ENCODE results near the gene BLOC1S2.
A peak's percentile ranks its signal among the peaks of the same experiment; 100 is the strongest.
"Not testable (repeated sequence)": the region's sequence is repeated elsewhere in the genome, so short reads cannot be mapped to it uniquely, and the experiment has no call there.

BLOC1S2 gene

DNA sequence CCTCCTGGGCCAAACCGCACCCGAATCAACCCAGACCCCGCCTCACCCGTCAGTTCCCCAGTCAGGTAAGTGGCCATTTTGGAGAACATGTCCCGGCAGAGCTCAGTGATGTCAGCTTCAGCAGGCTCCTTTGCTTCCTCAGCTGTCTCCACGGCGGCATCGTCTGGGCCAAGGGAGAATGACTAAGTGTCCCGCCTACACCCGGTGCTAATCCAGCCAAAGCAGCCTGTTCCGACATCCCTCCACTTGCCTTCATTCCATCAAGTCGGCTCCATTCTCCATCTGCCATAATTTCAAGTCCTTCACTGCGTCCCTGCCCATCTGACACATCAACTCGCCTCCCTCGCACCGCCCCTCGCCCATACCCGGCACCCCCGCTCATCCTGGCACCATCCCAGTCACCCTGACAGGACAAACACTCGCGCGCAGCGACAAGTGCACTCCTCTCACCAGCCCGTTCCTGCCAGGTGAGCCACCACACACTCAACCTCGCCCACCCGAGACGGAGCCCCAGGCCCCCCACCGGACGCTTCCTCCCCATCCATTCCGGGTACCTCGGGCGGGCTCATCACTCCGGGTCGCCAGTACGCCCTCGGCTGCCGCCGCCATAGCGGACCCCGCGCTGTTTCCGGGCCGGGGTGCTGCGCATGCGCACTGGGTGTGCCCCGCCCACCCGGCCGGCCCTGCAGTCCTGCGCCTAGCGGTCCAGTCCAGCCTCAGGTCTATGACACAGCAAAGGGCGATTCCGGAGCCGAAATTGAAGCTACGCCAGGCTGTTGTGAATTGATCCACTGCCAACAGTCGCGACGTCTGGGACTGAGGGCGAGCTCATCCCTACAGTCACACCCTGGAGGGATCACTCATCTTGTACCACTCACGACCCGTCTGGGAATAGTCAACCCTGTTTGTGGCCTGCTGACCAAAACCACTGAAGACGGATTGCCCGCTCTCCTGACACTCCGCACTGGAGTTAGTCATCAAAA lies at the start of gene BLOC1S2:
BLOC1S2 (minus strand) TSS at position 630 of the 983 bp plus-strand sequence; CDS start at position 609, 21 bp downstream.
- peak; percentile 98 for DNase-seq (ENCODE audit: low spot score)

- DNase-seq (ENCODE audit: low spot score) = no peak
Measured at GRCh38 chr10:100334762-100335161, 48.3 kb upstream of the BLOC1S2 start.

DNA sequence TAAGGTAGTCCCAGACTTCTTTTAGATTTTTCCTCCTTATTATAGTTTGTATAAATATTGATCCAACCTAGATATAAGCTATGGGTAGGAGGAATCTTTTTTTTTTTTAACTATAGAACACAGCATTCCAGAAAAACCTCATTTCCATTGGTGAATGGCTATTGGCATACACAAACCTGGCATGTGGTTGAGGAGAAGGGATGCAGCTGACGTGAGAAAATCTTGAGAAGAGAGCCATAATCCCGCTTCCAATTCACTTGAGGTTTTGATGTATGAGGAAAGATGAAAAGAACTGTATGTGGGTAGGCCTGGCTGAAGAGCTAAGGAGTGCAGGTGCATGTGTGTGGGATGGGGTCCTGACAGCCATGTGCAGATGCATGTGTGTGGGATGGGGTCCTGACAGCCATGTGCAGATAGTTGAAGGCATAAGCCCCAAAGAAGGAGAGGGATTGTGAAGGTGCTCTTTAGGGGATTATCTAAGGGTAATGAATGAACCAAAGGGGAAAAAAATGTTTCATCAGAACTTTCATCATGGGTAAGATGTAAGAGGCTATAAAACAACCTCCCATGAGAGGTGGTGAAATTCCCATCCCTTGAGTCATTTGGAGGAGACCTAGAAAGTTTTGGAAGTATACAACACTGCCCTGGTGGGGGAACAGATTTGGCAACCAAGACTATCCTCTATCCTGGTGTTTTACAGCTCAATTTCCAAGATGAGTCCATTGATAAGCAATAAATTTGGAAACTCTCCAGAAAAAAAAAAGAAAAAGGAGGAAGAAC lies 47.4 kb upstream of the BLOC1S2 start:
- no peak for DNase-seq (ENCODE audit: low spot score)

- no peak for DNase-seq (ENCODE audit: low spot score)
Measured at GRCh38 chr10:100333106-100333505, 46.6 kb upstream of the BLOC1S2 start.

- DNase-seq (ENCODE audit: low spot score) = no peak
Measured at GRCh38 chr10:100330079-100330478, 43.6 kb upstream of the BLOC1S2 start, which contains the start of gene PKD2L1. TSS of gene PKD2L1 (minus strand) at chr10:100330228. CDS start at chr10:100330103, 125 bp downstream.

DNA sequence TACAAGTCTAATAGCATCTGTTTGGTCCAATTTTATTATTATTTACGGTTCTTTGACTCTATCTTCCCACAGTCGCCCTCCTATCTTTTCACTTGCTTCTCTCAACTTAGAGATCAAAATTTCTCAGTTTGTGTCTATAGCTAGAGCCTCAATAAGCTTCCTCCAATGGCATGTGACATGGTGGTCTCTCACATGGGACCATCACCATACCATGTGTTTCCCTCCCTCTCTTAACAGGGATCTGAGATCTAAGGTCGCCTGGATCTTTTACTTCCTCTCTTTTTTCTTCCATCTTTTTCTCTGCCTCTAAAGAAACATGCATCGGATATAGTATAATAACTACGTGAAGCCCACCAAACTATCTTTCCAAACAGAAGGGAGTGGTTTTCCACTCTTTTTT lies 41.7 kb upstream of the BLOC1S2 start:
- no peak for DNase-seq (ENCODE audit: low spot score)

GRCh38 chr10:100327718-100328009 lies 41.2 kb upstream of the BLOC1S2 start:
- no peak for DNase-seq (ENCODE audit: low spot score)

DNA sequence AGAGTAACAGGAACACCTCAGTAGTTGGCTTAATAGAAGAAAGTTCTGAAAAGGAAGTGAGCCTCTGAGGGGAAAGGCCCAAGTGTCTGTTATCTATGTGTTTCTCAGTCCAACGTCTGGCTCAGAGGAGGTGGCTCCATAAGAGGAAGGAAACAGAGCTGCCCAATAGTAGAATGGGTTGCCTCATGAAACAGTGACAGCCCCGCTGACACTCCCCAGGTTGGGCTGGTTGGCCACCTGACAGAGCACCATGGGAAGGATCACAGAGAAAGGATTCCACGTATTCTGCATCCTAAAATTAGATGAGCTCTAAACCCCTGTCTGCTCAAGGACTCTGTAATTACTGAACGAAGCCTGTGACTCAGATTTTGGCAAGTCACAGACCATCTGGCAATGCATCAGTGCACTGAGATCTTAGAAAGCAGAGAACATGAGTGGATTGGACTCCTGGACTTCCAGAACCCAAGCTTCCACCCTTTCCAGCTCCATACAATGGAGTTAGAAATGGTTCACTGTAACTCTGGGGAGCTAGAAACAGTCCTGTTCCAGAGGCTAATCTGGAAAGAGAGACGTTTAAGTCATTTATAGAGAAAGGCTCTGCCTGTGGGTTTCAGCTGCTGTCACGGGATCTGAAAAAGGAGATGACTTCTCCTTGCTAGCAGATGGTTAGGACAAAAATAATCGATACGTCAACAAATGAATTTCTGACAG lies 40.7 kb upstream of the BLOC1S2 start:
- DNase-seq (ENCODE audit: low spot score) = no peak

GRCh38 chr10:100325158-100325557 lies 38.7 kb upstream of the BLOC1S2 start:
- no peak for DNase-seq (ENCODE audit: low spot score)

DNA sequence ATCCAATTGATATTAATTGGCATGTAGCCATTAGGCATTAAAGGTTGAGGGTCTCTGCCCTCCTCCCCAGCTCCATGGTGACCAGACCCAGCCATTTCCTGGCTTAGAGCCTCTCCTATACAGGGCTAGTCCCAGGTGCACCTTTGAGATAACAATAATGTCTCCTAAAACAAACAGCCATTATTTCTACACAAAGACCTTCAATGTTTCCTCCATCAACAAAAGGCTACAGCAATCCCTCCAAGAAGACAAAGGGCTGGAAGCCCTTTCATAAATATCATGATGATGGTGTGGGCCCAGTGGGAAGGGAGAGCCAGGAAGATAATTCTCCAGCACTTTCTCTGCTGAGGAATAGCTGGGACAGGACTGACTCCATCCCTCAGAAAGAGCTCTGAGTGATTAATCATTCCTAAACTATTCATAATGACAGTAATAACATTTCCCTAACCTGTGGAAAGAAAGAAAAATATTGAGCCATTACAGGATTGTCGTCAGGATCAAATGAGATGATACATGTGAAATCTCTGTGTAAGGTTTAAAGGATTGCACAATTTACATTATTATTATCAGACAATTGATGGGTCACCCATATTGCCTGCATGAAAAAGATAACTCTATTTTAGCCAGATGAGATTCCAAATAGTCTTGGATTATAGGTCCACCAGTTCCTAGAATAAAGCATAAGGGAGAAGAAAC lies 33.4 kb upstream of the BLOC1S2 start:
- no peak for DNase-seq (ENCODE audit: low spot score)

DNA sequence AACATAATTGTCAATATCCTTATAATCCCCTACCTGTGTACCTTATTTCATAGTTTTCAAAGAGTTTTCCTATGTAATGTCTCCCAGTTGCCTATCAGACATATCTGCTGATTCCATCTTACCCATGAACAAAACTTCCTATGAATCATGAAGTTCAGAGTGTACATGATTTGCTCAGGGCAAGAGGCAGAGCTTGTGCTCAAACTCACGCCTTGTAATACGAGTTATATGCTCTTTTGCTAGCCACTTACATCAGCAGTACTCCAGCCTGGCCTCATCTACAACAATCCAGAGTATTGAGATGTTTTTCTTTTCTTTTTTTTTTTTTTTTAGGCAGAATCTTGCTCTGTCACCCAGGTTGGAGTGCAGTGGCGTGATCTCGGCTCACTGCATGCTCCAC lies 31.7 kb upstream of the BLOC1S2 start:
- no peak for DNase-seq (ENCODE audit: low spot score)

GRCh38 chr10:100315615-100316014 lies 29.1 kb upstream of the BLOC1S2 start:
- no peak for DNase-seq (ENCODE audit: low spot score)

- DNase-seq (ENCODE audit: low spot score) = no peak
Measured at GRCh38 chr10:100311298-100311697, 24.8 kb upstream of the BLOC1S2 start.

DNA sequence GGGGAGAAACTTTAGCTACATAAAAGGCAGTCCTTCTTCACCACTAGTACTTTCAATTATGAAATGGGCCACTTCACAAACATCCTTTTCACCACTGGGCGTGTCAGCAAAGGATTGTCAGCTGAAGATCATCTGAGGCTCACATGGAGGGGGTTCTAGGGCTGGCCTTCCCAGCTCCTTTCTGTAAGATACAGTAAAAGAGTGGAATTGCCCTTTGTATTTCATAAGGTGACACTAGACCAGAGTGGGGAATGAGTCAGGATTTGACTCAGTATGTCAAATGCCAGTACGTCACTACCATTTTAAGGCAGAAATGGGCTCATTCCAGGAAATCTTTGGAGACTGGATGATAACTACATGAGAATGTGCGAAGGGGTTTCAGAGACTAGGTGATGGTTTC lies 21.2 kb upstream of the BLOC1S2 start:
- DNase-seq (ENCODE audit: low spot score) = no peak

DNA sequence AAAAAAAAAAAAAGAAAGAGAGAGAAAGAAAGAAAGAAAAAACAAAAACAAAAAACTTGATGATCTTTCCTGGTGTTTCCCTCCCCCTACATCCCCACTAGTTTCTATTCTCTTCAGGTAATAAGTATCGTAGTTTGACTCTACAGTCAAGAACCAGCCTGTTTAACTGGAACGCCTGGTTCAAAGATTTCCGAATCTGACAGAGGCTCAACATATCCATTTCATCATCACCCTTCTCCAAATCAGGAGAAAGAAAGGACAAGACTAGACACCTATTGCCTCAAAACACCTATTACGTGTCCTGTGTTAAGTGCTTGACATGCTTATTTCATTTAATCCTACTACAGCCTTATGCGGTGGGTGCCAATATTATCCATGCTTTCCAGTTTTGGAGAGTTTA lies 20.4 kb upstream of the BLOC1S2 start:
- DNase-seq (ENCODE audit: low spot score) = no peak

GRCh38 chr10:100304414-100304813 lies 17.9 kb upstream of the BLOC1S2 start:
- DNase-seq (ENCODE audit: low spot score) = no peak

- DNase-seq (ENCODE audit: low spot score) = peak; percentile 31
Measured at GRCh38 chr10:100303724-100304319, 17.3 kb upstream of the BLOC1S2 start.

DNA sequence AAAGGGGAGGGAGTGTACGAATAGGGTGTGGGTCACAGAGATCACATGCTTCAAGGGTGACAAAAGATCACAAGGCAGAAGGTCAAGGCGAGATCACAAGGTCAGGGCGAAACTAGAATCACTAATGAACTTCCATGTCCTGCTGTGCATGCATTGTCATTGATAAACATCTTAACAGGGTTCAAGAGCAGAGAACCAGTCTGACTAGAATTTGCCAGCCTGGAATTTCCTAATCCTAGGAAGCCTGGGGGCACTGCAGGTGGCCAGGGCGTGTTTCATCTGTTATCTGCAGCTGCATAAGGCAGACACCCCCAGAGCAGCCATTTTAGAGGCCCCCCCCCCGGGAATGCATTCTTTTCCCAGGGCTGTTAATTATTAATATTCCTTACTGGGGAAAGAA lies 14.6 kb upstream of the BLOC1S2 start:
- not testable (repeated sequence) for DNase-seq (ENCODE audit: low spot score)

DNA sequence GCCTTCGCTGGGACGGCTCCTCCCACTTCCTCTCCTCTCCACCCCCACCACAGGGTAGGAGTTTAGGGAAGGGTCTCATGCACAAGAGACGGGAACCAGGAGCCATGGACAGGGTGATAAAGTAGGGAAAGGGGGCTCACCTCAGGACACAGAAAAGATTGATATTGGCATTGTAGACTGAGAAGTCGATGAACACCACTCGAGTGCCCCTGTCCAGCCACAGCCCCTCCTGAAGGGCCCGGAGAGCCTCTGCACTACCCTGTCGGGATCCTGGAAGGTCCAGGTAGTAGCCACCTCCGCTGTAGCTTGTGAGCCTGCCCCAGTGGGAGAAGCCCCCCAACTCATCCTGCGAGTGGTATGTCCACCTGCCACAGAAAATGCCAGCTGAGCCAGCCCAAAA lies 10.8 kb upstream of the BLOC1S2 start:
- no peak for DNase-seq (ENCODE audit: low spot score)

DNA sequence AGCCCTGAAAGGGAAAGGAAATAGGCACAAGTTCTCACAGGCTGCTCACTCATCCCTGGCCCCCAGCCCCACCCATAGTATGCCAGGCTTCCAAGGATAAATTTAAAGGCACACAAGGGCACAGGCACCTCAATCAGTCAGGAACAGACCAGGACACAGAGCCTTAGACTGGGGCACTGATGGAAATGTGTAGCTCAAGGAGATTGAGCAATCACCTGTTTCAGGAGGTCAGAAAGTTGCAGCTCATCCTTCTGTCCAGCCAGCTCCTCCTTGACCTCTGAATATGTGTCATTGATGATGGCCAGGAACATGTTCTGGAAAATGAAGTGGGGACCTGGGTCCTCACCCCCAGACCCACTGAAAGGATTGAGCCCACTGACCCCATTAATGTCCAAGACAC lies 6.6 kb upstream of the BLOC1S2 start:
- DNase-seq (ENCODE audit: low spot score) = no peak

DNA sequence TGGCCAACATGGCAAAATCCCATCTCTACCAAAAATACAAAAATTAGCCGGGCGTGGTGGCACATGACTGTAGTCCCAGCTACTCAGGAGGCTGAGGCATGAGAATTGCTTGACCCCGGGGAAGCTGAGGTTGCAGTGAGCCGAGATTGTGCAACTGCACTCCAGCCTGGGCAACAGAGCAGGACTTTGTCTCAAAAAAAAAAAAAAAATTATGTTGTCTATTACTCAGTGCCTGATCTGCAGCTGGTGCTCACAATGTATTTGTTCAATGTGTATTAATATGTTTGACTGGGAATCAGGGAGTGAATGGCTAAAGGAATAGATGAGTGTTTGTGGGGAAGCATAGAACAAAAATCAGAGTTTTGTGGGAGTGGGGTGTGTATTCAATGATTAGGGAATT lies 5.8 kb upstream of the BLOC1S2 start:
- DNase-seq (ENCODE audit: low spot score) = not testable (repeated sequence)
